Measurements from ENCODE around the gene TBC1D1.
A peak's percentile ranks its signal among the peaks of the same experiment; 100 is the strongest.

TBC1D1 gene

GRCh38 chr4:38125816-38126215 lies 234.9 kb downstream of the TBC1D1 start:
- no peak for DNase-seq (ENCODE audit: low read depth in 2 of 2)

- peak; percentile 29 to 47 for DNase-seq (ENCODE audit: low read depth in 2 of 2)
Observed at GRCh38 chr4:38128478-38129459, 237.9 kb downstream of the TBC1D1 start.

- DNase-seq (ENCODE audit: low read depth in 2 of 2) = no peak
Observed at GRCh38 chr4:38129460-38130227, 238.8 kb downstream of the TBC1D1 start.

- DNase-seq (ENCODE audit: low read depth in 2 of 2) = no peak
Observed at GRCh38 chr4:38130884-38131283, 240.0 kb downstream of the TBC1D1 start.

GRCh38 chr4:38131371-38132091 lies 240.6 kb downstream of the TBC1D1 start:
- DNase-seq (ENCODE audit: low read depth in 2 of 2) = peak; percentile 50 to 64

GRCh38 chr4:38132107-38132673 lies 241.3 kb downstream of the TBC1D1 start:
- DNase-seq (ENCODE audit: low read depth in 2 of 2) = peak; percentile 39 to 61

GRCh38 chr4:38132843-38133662 lies 242.2 kb downstream of the TBC1D1 start:
- no peak for DNase-seq (ENCODE audit: low read depth in 2 of 2)

GRCh38 chr4:38133711-38134480 lies 243.0 kb downstream of the TBC1D1 start:
- no peak for DNase-seq (ENCODE audit: low read depth in 2 of 2)

GRCh38 chr4:38135201-38135600 lies 244.3 kb downstream of the TBC1D1 start:
- DNase-seq (ENCODE audit: low read depth in 2 of 2) = no peak

GRCh38 chr4:38136604-38137003 lies 245.7 kb downstream of the TBC1D1 start:
- DNase-seq (ENCODE audit: low read depth in 2 of 2) = no peak

- DNase-seq (ENCODE audit: low read depth in 2 of 2) = no peak
Observed at GRCh38 chr4:38137080-38137479, 246.2 kb downstream of the TBC1D1 start.

- no peak for DNase-seq (ENCODE audit: low read depth in 2 of 2)
Observed at GRCh38 chr4:38138363-38138762, 247.5 kb downstream of the TBC1D1 start.

GRCh38 chr4:38139187-38139586 lies 248.3 kb downstream of the TBC1D1 start:
- DNase-seq (ENCODE audit: low read depth in 2 of 2) = no peak

- no peak for DNase-seq (ENCODE audit: low read depth in 2 of 2)
Observed at GRCh38 chr4:38140643-38141203, 249.8 kb downstream of the TBC1D1 start.

- DNase-seq (ENCODE audit: low read depth in 2 of 2) = no peak
Observed at GRCh38 chr4:38141808-38142500, 251.1 kb downstream of the TBC1D1 start.

GRCh38 chr4:38144031-38144430 lies 253.1 kb downstream of the TBC1D1 start:
- DNase-seq (ENCODE audit: low read depth in 2 of 2) = no peak

- DNase-seq (ENCODE audit: low read depth in 2 of 2) = no peak
Observed at GRCh38 chr4:38145033-38145678, 254.3 kb downstream of the TBC1D1 start.

- DNase-seq (ENCODE audit: low read depth in 2 of 2) = no peak
Observed at GRCh38 chr4:38145741-38146140, 254.9 kb downstream of the TBC1D1 start.

GRCh38 chr4:38146383-38146782 lies 255.5 kb downstream of the TBC1D1 start:
- DNase-seq (ENCODE audit: low read depth in 2 of 2) = no peak
